Psoas muscle (tissue), 8 donors: ENCODE measurements around the gene LIMD2. TPM values are rescaled to one million over a fixed set of nuclear protein-coding genes. Genes with fewer than 3 reads are reported as not detected.

Experiments used
- ATAC-seq, 4 donors: fragments of 200-7000 bp; cut with Tn5 transposase; one replicate each; pipeline ENCODE4 v1.9.1; 2020; ENCODE audit warnings: moderate library complexity in 3 of 4, mild to moderate bottlenecking in 2 of 4
- DNase-seq, 2 donors: peaks; one replicate each; pipeline ENCODE4 v3.0.0-alpha.2; 2020
- H3K27ac ChIP-seq: fragments of 200-600 bp; one replicate; pipeline ENCODE4 v1.8.0; 2022
- H3K27me3 ChIP-seq, 3 donors: fragments of 200-600 bp in 1 of 3; one replicate each; pipeline versions ENCODE4 v1.6.1 to v1.8.0; 2013 to 2022; ENCODE audit warnings: low read length in 2 of 3, mild to moderate bottlenecking in 2 of 3, moderate library complexity in 1 of 3; ENCODE audit not compliant: insufficient read depth in 3 of 3
- H3K36me3 ChIP-seq, 2 donors: fragments of 200-600 bp in 1 of 2; one replicate each; pipeline versions ENCODE4 v1.6.1 to v1.8.0; 2013 to 2022; ENCODE audit warnings: low read depth in 1 of 2, mild to moderate bottlenecking in 1 of 2, moderate library complexity in 1 of 2; ENCODE audit not compliant: insufficient read depth in 1 of 2
- H3K4me1 ChIP-seq: fragments of 200-600 bp; one replicate; pipeline ENCODE4 v1.8.0; 2022
- H3K4me3 ChIP-seq: fragments of 200-600 bp; one replicate; pipeline ENCODE4 v1.8.0; 2022; ENCODE audit warnings: mild to moderate bottlenecking
- H3K9me3 ChIP-seq: fragments of 200-600 bp; one replicate; pipeline ENCODE4 v1.8.0; 2022
- WGBS, 3 donors: extraction: QIAGEN DNeasy Blood & Tissue Kit; methylation state at CpG; one replicate each; pipeline versions ENCODE4 v1.1.6 to v1.1.7; 2013; 5-methylcytosine and 5-hydroxymethylcytosine counted together
- intact Hi-C, 2 donors: fragments of 100-400 bp; cut with DNase I; formaldehyde crosslinking; loops; one replicate each; pipeline versions ENCODE4 v1.11.0 to v1.14.2; 2022
- polyA plus RNA-seq, 3 donors: library from polyadenylated mRNA; stranded (reverse); fragments of 200-250 nt; gene quantifications; one replicate each; pipeline ENCODE4 v1.2.3, GENCODE V29; 2013
- total RNA-seq, 4 donors: library from RNA; stranded (reverse); fragmentation: NEBNext Ultra II Directional in 2 of 4; extraction: Animal tissue kit (Norgen Biotek cat#: 25700) in 2 of 4; gene quantifications; one replicate each; pipeline versions ENCODE4 v1.2.1 to v1.2.4, GENCODE V29; 2021 to 2023
- TF ChIP-seq, protein P1 (sequence below): fragments of 200-600 bp; IDR thresholded peaks from one replicate; pipeline ENCODE4 v1.8.0; 2022; ENCODE audit warnings: antibody characterized with exemption
- donor health status: healthy with polysubstance abuse.
- donor health status: DM: no; HTN: no; CAD: no; lungs with moderate emphysema.
- donor health status: Bipolar disorder and iron deficiency.
- donor health status: healthy.
- donor health status: DM: yes; HTN: yes; CAD: no.
- donor health status: DM: no; HTN: no; CAD: no.
- donor health status: DM: no; HTN: no; CAD: no.
- donor health status: DM: yes; HTN: yes; CAD: no.

The LIMD2 gene
- total and polyA plus RNA-seq, 7 donors: 0.95 to 4.4 (median 2.7) TPM

DNA sequence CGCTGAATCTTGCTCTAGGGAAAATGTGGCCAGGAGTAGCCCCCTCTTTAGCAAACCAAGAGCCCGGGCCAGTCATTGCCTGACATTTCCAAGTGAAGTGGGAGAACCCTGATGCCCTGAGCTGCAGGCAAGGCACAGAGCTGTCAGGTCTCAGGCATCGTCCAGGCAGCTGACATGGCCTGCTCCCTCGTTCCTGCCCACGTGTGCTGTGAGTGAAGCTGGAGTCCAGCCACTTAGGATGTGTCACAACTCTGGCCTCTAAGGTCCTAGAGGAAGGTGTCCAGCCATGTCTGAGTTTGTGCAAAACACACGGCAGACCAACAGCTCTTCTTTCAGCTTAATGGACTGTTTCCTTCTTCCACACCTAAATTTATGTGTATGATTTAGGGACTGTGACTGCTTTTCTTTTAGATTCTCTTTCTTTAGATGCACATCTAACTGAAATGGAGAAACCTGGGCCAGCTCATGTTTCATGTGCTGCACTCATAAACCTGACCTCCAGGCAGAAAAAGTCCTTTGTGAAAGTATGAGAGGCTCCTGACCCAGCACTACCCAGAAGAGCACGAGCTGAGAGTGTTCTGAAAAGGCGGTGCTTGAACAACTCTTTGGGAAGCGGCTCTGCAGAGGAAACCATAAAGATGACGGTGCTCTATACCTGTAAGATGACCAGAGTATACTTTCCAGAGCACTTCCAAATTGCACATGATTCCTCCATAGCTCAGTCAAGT, 14.8 kb upstream of the LIMD2 start:
- no peaks in the 10 kb centered on the region for H3K27me3 ChIP-seq
- TF ChIP-seq, protein P1, sequence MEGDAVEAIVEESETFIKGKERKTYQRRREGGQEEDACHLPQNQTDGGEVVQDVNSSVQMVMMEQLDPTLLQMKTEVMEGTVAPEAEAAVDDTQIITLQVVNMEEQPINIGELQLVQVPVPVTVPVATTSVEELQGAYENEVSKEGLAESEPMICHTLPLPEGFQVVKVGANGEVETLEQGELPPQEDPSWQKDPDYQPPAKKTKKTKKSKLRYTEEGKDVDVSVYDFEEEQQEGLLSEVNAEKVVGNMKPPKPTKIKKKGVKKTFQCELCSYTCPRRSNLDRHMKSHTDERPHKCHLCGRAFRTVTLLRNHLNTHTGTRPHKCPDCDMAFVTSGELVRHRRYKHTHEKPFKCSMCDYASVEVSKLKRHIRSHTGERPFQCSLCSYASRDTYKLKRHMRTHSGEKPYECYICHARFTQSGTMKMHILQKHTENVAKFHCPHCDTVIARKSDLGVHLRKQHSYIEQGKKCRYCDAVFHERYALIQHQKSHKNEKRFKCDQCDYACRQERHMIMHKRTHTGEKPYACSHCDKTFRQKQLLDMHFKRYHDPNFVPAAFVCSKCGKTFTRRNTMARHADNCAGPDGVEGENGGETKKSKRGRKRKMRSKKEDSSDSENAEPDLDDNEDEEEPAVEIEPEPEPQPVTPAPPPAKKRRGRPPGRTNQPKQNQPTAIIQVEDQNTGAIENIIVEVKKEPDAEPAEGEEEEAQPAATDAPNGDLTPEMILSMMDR: no peak
- H3K36me3 ChIP-seq: peaks cover 0 to 53% of the 10 kb centered on the region in 2 donors
- peak overlapping the region; percentile 30 for H3K27ac ChIP-seq
- no peak overlapping the region for H3K4me3 ChIP-seq
- DNase-seq (peak in 1 of 2 donors; percentile 66), ATAC-seq (peak; percentile 93 to 98 (median 97))
- no peaks in the 10 kb centered on the region for H3K4me1 ChIP-seq
- WGBS, 3 donors: 38 to 57% (median 48%) methylated on average over 10 of the region's 10 CpGs
- intact Hi-C loops: no loop called here
- no peaks in the 10 kb centered on the region for H3K9me3 ChIP-seq

DNA sequence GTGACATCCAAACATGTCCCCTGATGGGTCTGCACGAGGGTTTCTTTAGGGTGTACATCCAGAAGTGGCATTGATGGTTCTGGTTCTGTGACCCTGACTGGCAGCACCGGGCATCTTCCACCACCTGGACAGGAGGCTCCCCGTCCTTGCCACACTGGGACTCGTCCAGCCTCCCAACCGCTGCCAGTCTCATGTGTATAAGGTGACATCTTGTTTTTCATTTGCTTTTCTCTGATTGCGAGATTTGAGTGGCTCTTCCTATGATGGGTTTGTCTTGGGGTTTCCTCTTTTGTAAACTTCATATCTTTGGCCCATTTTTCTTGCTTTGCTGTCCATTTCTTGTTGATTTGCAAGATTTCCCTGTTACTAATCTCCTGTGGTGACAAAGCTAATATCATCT, 9.2 kb upstream of the LIMD2 start:
- Histone ChIP-seq H3K4me3 (no peak overlapping the region), H3K27ac (no peak overlapping the region), H3K27me3 (no peaks in the 10 kb centered on the region), H3K4me1 (no peaks in the 10 kb centered on the region), H3K9me3 (no peaks in the 10 kb centered on the region), H3K36me3 (peaks cover 0 to 97% of the 10 kb centered on the region in 2 donors)
- intact Hi-C loops: no loop called here
- no peak for ATAC-seq
- WGBS, 3 donors: 93 to 97% (median 94%) methylated on average over 6 of the region's 6 CpGs
- no peak for DNase-seq
- TF ChIP-seq, protein P1: no peak

DNA sequence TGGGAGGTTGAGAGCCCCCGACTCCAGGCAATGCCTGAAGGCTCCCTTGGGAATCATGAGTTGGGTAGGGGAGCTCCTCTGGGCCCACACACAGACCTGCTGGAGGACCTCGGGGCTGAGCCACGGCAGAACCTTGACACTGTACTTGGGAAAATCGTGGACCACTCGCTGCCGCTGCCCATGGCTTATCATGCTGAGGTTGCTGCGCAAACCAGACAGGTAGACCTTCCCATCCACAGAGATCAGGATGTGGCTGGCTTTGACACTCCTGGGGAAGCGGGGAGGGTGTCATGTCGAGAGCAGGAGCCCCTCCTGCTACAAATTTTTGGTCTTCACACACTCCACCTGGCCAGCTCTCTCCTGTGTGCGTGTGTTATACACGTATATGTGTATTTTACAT, 7.2 kb upstream of the LIMD2 start:
- TF ChIP-seq, protein P1: no peak
- DNase-seq: no peak
- intact Hi-C loops: no loop called here
- no peaks in the 10 kb centered on the region for H3K9me3 ChIP-seq
- 88 to 93% (median 90%) methylated on average over 11 of the region's 11 CpGs for WGBS, 3 donors
- H3K36me3 ChIP-seq: peaks cover 0 to 94% of the 10 kb centered on the region in 2 donors
- H3K27ac ChIP-seq: no peak overlapping the region
- no peak overlapping the region for H3K4me3 ChIP-seq
- no peaks in the 10 kb centered on the region for H3K4me1 ChIP-seq
- no peak for ATAC-seq
- no peaks in the 10 kb centered on the region for H3K27me3 ChIP-seq

DNA sequence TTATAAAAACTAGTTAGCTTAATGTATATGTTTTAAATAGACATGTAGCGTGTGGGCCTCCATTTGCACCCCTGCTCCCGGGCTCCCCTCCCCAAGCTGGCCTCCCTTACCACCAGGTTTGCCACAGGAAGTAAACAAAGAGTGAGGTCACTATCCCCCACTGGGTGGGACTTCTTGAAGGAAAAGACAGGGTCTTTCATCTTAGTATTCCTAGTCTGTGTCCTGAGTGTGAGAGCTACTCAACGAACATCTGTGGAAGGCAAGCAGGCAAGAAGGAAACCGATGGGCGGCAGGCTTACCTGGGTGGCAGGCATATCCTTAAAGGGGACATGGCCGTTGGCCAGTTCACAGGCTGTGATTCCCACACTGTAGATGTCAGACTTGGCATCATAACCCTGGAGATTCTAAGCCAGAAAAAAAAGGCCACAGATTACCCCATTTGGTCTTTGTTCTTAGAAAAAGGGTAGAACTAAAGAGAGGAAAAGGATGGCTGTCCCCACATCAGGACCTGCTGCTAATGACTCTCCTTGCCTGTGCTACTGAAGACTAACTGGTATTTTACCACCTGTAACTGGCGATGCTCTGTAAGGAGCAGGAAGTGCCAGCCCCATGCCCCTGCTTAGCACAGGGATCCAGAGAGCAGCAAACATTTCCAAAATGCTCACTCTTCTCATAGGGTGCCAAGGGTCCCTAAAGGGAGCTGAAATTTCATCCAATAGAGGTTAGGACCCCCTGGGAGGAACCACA, 6.6 kb upstream of the LIMD2 start:
- ATAC-seq: no peak
- WGBS, 3 donors: 81 to 86% (median 85%) methylated on average over 7 of the region's 7 CpGs
- Histone ChIP-seq H3K36me3 (peaks cover 0 to 88% of the 10 kb centered on the region in 2 donors), H3K27me3 (peaks cover 0 to 2% (median 0%) of the 10 kb centered on the region in 3 donors), H3K9me3 (no peaks in the 10 kb centered on the region), H3K27ac (no peak overlapping the region), H3K4me1 (no peaks in the 10 kb centered on the region), H3K4me3 (no peak overlapping the region)
- DNase-seq: no peak
- TF ChIP-seq, protein P1: no peak
- intact Hi-C loops: no loop called here
